SU-DHL-6 (cell line): ENCODE results near the gene GARS1.

Experiments
- H2AFZ ChIP-seq: fragments of 200-600 bp; sonication (generic); 2 replicates; pipeline ENCODE4 v1.6.1; 2014; ENCODE audit warnings: low read depth, mild to moderate bottlenecking, moderate library complexity, mixed read lengths, antibody characterized with exemption, low read length; ENCODE audit not compliant: severe bottlenecking
- H3F3A ChIP-seq: fragments of 200-600 bp; shearing (Covaris generic); 2 replicates; pipeline ENCODE4 v1.6.0; 2016; ENCODE audit warnings: antibody characterized with exemption, mild to moderate bottlenecking; ENCODE audit not compliant: insufficient read depth
- H3K27ac ChIP-seq: fragments of 200-600 bp; sonication (generic); 2 replicates; pipeline ENCODE4 v1.5.1; 2016; ENCODE audit warnings: low read depth, mild to moderate bottlenecking, low read length, moderate library complexity, mixed read lengths
- H3K27me3 ChIP-seq: fragments of 200-600 bp; sonication (generic), shearing (Covaris generic); 2 replicates; pipeline ENCODE4 v1.6.0; 2014; ENCODE audit warnings: mild to moderate bottlenecking, low read length
- H3K36me3 ChIP-seq: fragments of 200-600 bp; sonication (generic); 2 replicates; pipeline ENCODE4 v1.6.1; 2014; ENCODE audit warnings: mild to moderate bottlenecking, low read length, mixed read lengths
- H3K4me2 ChIP-seq: fragments of 300-600, 200-600 bp; shearing (Covaris generic), sonication (generic); 2 replicates; pipeline ENCODE4 v1.6.0; 2014; ENCODE audit warnings: low read length, low read depth, mild to moderate bottlenecking; ENCODE audit not compliant: poor library complexity, severe bottlenecking
- H3K4me3 ChIP-seq: fragments of 200-600 bp; sonication (generic); 2 replicates; pipeline ENCODE4 v1.5.1; 2014; ENCODE audit warnings: antibody characterized with exemption, low read length, mild to moderate bottlenecking, mixed read lengths; ENCODE audit not compliant: insufficient read depth, poor library complexity, severe bottlenecking
- H3K79me2 ChIP-seq: fragments of 200-600 bp; sonication (generic); 2 replicates; pipeline ENCODE4 v1.6.1; 2014; ENCODE audit warnings: mild to moderate bottlenecking, low read length, moderate library complexity; ENCODE audit not compliant: insufficient read depth
- H3K9ac ChIP-seq: fragments of 200-600 bp; sonication (generic); 2 replicates; pipeline ENCODE4 v1.7.0; 2014; ENCODE audit warnings: mild to moderate bottlenecking, low read length
- H3K9me2 ChIP-seq: fragments of 200-600 bp; sonication (generic); replicated peaks from 2 replicates; pipeline ENCODE4 v1.6.1; 2014; ENCODE audit warnings: low read length; ENCODE audit not compliant: insufficient read depth
- H3K9me3 ChIP-seq: fragments of 200-600 bp; sonication (generic); 2 replicates; pipeline ENCODE4 v1.6.1; 2014; ENCODE audit warnings: low read length, mixed read lengths; ENCODE audit not compliant: insufficient read depth
- H4K20me1 ChIP-seq: fragments of 200-600 bp; sonication (generic); 2 replicates; pipeline ENCODE4 v1.6.1; 2014; ENCODE audit warnings: low read depth, mild to moderate bottlenecking, antibody characterized with exemption, low read length, moderate library complexity, mixed read lengths
- CTCF ChIP-seq: fragments of 200-600 bp; sonication (generic); IDR thresholded peaks from one replicate; pipeline ENCODE4 v1.5.1; 2017; ENCODE audit warnings: antibody characterized with exemption, mild to moderate bottlenecking, low read length, moderate library complexity; ENCODE audit not compliant: insufficient read depth, poor library complexity, severe bottlenecking
- EZH2phosphoT487 ChIP-seq: fragments of 200-600 bp; sonication (generic), shearing (Covaris generic); conservative IDR thresholded peaks from 2 replicates; pipeline ENCODE4 v1.6.1; 2018; ENCODE audit warnings: mild to moderate bottlenecking, antibody characterized with exemption, low read length, moderate library complexity, mixed read lengths

Gene GARS1

GRCh38 chr7:30663414-30663813 lies 68.7 kb downstream of the GARS1 start:
- no peaks in the 10 kb centered on the region for H4K20me1 ChIP-seq
- no peaks in the 10 kb centered on the region for H3K9me2 ChIP-seq
- no peak overlapping the region for H3K9ac ChIP-seq
- H3K36me3 ChIP-seq: no peaks in the 10 kb centered on the region
- no peak overlapping the region for H3K4me2 ChIP-seq
- no peaks in the 10 kb centered on the region for H3F3A ChIP-seq
- no peaks in the 10 kb centered on the region for H3K27me3 ChIP-seq
- no peak overlapping the region for H2AFZ ChIP-seq
- no peak overlapping the region for H3K4me3 ChIP-seq
- no peaks in the 10 kb centered on the region for H3K9me3 ChIP-seq
- TF ChIP-seq CTCF (no peak), EZH2phosphoT487 (no peak)
- no peak overlapping the region for H3K27ac ChIP-seq
- H3K79me2 ChIP-seq: no peaks in the 10 kb centered on the region

- H3K4me2 ChIP-seq: no peak overlapping the region
- H3K9ac ChIP-seq: no peak overlapping the region
- H3K9me2 ChIP-seq: no peaks in the 10 kb centered on the region
- H3F3A ChIP-seq: no peaks in the 10 kb centered on the region
- H3K4me3 ChIP-seq: no peak overlapping the region
- no peaks in the 10 kb centered on the region for H3K9me3 ChIP-seq
- TF ChIP-seq EZH2phosphoT487: no peak
- TF ChIP-seq CTCF: no peak
- no peak overlapping the region for H3K27ac ChIP-seq
- no peaks in the 10 kb centered on the region for H4K20me1 ChIP-seq
- no peak overlapping the region for H2AFZ ChIP-seq
- H3K79me2 ChIP-seq: no peaks in the 10 kb centered on the region
- H3K36me3 ChIP-seq: no peaks in the 10 kb centered on the region
- no peaks in the 10 kb centered on the region for H3K27me3 ChIP-seq
These were observed 69.7 kb downstream of the GARS1 start for GRCh38 chr7:30664184-30664885.

- no peaks in the 10 kb centered on the region for H3F3A ChIP-seq
- TF ChIP-seq CTCF: no peak
- TF ChIP-seq EZH2phosphoT487: no peak
- no peak overlapping the region for H3K4me2 ChIP-seq
- H3K9me2 ChIP-seq: no peaks in the 10 kb centered on the region
- H3K27ac ChIP-seq: no peak overlapping the region
- no peak overlapping the region for H3K9ac ChIP-seq
- H4K20me1 ChIP-seq: no peaks in the 10 kb centered on the region
- H3K4me3 ChIP-seq: no peak overlapping the region
- H2AFZ ChIP-seq: no peak overlapping the region
- no peaks in the 10 kb centered on the region for H3K27me3 ChIP-seq
- H3K9me3 ChIP-seq: no peaks in the 10 kb centered on the region
- H3K79me2 ChIP-seq: no peaks in the 10 kb centered on the region
- H3K36me3 ChIP-seq: no peaks in the 10 kb centered on the region
These were observed 70.4 kb downstream of the GARS1 start for GRCh38 chr7:30665043-30665442.
